PFSK-1 (cell line): ENCODE data around the gene PAX1.

ENCODE experiments used
- POLR2AphosphoS5 ChIP-seq: IDR thresholded peaks from 2 replicates; pipeline ENCODE4 v1.6.1; 2012; ENCODE audit warnings: low read depth, mild to moderate bottlenecking, control low read depth, low read length, moderate library complexity
- REST ChIP-seq, 2 experiments: IDR thresholded peaks; 2 replicates each; pipeline versions ENCODE4 v1.6.1 to v1.8.0; 2011 to 2012; ENCODE audit warnings: low read depth in 2 of 2, low read length in 2 of 2, control low read depth in 1 of 2, inconsistent platforms in 1 of 2, mild to moderate bottlenecking in 1 of 2, moderate library complexity in 1 of 2; ENCODE audit not compliant: insufficient read depth in 1 of 2
- TAF1 ChIP-seq: IDR thresholded peaks from 2 replicates; pipeline ENCODE4 v1.6.1; 2012; ENCODE audit warnings: low read length, control low read depth, borderline replicate concordance; ENCODE audit not compliant: insufficient read depth

- TF ChIP-seq TAF1: no peak
- no peak for TF ChIP-seq POLR2AphosphoS5
- no peak for TF ChIP-seq REST (IDR thresholded peaks at IDR 0.05; ENCODE audit: insufficient read depth in 1 of 2, low read depth in 2 of 2, low read length in 2 of 2)
Observed at GRCh38 chr20:21762646-21763045, 57.2 kb downstream of the PAX1 start.
